Activated CD4-positive, alpha-beta T cell treated with anti-CD3 and anti-CD28 coated beads, Interleukin-10, Interleukin-2, amounts not matched to agents 100 ng/mL and 50 ng/mL, durations not matched to agents 16 hours and 8 hours (primary cell): ENCODE results near the gene STRN3.
"Not testable (repeated sequence)": the region's sequence is repeated elsewhere in the genome, so short reads cannot be mapped to it uniquely, and the experiment has no call there.

Experiments
- DNase-seq: peaks from one replicate; pipeline ENCODE4 v3.0.0-alpha.2; 2020

The STRN3 gene

GRCh38 chr14:31026077-31026449 is at the start of gene STRN3:
Gene STRN3 (minus strand): TSS chr14:31026379. CDS start chr14:31026185, 194 bp downstream.
- DNase-seq = no peak

GRCh38 chr14:31075144-31075543 is 49.0 kb upstream of the STRN3 start:
- DNase-seq = no peak

GRCh38 chr14:31071151-31071550 is 45.0 kb upstream of the STRN3 start:
- no peak for DNase-seq

GRCh38 chr14:31070431-31070830 is 44.3 kb upstream of the STRN3 start:
- DNase-seq = no peak

GRCh38 chr14:31069343-31069742 is 43.2 kb upstream of the STRN3 start:
- DNase-seq = no peak

GRCh38 chr14:31068235-31068634 is 42.1 kb upstream of the STRN3 start:
- no peak for DNase-seq

GRCh38 chr14:31062908-31063307 is 36.7 kb upstream of the STRN3 start:
- DNase-seq = not testable (repeated sequence)

GRCh38 chr14:31060253-31060875 is 34.2 kb upstream of the STRN3 start:
- DNase-seq = no peak

- no peak for DNase-seq
Observed at GRCh38 chr14:31059152-31059924, 33.2 kb upstream of the STRN3 start.

- DNase-seq = no peak
Observed at GRCh38 chr14:31057701-31058364, 31.7 kb upstream of the STRN3 start.

GRCh38 chr14:31057035-31057434 is 30.9 kb upstream of the STRN3 start:
- no peak for DNase-seq

- DNase-seq = not testable (repeated sequence)
Observed at GRCh38 chr14:31052905-31053586, 26.9 kb upstream of the STRN3 start.

GRCh38 chr14:31051511-31051910 is 25.3 kb upstream of the STRN3 start:
- DNase-seq = no peak

- DNase-seq = no peak
Observed at GRCh38 chr14:31051023-31051422, 24.8 kb upstream of the STRN3 start.

GRCh38 chr14:31047503-31047902 is 21.3 kb upstream of the STRN3 start:
- DNase-seq = no peak

- DNase-seq = no peak
Observed at GRCh38 chr14:31045501-31046080, 19.4 kb upstream of the STRN3 start.

GRCh38 chr14:31043379-31043778 is 17.2 kb upstream of the STRN3 start:
- DNase-seq = no peak

- not testable (repeated sequence) for DNase-seq
Observed at GRCh38 chr14:31042893-31043292, 16.7 kb upstream of the STRN3 start.

- no peak for DNase-seq
Observed at GRCh38 chr14:31042300-31042699, 16.1 kb upstream of the STRN3 start.

GRCh38 chr14:31038521-31039166 is 12.5 kb upstream of the STRN3 start:
- no peak for DNase-seq

GRCh38 chr14:31037709-31038221 is 11.6 kb upstream of the STRN3 start:
- DNase-seq = no peak

- no peak for DNase-seq
Observed at GRCh38 chr14:31036552-31036951, 10.4 kb upstream of the STRN3 start.
